Stimulated activated CD4-positive, alpha-beta T cell treated with anti-CD3 and anti-CD28 coated beads, Interleukin-4, amount 100 ng/mL, for 1 hour (primary cell): ENCODE data around the gene HBD.
"Not testable (repeated sequence)": the region's sequence is repeated elsewhere in the genome, so short reads cannot be mapped to it uniquely, and the experiment has no call there.

Experiments used
- DNase-seq: peaks from one replicate; pipeline ENCODE4 v3.0.0-alpha.2; 2020

Gene HBD

GRCh38 chr11:5234381-5234834, at the start of gene HBD:
HBD (minus strand) TSS chr11:5234483; CDS start chr11:5234433, 50 bp downstream.
- DNase-seq: no peak

DNA sequence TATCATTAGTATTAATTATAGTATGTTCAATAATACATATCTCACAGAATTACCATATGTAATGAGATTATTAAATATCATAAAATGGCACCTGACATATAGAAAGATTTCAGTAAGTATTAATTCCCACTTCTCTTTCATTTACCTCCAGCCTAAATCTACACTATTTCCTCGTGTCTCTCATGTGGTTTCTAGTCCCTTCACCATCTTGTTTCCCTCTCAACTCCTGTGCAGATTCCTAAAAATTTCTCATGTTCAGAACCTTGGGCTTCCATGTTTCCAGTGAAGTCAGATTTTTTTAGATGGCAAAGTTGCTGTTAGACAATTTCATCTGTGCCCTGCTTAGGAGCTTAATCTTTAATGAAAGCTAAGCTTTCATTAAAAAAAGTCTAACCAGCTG, 49.6 kb upstream of the HBD start:
- no peak for DNase-seq

- no peak for DNase-seq
These were observed 48.8 kb upstream of the HBD start for GRCh38 chr11:5283086-5283485.

DNA sequence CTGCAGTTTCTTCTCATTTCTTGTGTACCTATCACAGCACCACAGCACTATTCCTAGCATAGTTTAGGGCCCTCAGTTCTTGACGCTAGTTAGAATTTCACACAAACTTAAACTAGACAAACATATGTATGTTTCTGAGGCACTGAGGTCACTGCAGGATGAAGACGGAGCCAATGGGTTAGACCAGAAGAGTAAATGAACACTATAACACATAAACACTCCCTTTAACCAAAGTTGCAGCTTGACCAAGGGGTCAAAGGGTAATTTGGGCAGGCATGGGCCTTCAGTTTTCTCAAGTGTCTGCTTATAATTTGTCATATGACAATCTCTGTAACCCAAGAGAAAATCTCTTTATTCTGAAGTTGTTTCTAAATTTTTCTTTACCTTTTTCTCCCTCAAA, 48.3 kb upstream of the HBD start:
- no peak for DNase-seq

DNA sequence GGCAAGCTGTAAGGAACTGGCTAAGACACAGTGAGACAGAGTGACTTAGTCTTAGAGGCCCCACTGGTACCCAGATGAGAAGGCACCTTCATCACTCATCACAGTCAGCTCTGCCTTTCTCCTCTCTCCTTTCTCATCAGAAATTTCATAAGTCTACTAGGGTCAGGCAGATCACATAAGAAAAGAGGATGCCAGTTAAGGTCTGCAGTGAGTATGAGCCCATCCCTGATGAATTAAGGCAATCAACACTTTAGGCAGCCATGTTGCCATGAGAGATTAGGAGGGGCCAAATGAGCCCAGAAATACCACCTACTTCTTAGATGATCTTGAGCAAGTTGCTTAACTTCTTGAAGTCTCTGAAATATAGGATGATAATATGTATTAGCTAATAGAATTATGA, 47.3 kb upstream of the HBD start:
- no peak for DNase-seq

- DNase-seq: no peak
These were observed 46.4 kb upstream of the HBD start for GRCh38 chr11:5280582-5281102.

- DNase-seq: no peak
These were observed 45.3 kb upstream of the HBD start for GRCh38 chr11:5279471-5280090.

DNA sequence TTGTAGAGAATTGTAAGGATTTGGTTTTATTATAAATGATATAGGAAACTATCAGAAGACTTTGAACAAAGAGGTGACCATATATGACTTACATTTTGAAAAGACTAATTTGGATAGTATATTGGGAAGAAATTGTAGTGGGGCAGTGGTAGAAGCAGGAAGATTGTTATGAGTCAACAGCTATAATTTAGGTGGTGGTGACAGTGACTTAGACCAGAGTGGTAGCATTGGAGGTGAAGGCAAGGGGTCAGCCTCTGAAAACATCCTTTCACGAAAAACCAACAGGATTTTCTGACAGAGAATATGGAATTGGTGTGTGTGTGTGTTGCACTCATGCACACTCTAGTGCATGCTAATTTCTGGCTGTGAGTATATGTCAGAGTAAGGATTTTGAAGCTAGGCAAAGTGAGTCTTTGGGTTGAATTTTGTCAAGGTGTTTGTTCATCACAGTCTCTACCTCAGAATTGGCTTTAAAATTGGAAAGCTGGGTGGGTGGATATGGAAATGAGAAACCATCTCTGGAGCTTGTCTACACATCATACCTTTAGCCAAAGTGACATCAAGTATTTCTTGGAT, 43.6 kb upstream of the HBD start:
- DNase-seq: no peak

DNA sequence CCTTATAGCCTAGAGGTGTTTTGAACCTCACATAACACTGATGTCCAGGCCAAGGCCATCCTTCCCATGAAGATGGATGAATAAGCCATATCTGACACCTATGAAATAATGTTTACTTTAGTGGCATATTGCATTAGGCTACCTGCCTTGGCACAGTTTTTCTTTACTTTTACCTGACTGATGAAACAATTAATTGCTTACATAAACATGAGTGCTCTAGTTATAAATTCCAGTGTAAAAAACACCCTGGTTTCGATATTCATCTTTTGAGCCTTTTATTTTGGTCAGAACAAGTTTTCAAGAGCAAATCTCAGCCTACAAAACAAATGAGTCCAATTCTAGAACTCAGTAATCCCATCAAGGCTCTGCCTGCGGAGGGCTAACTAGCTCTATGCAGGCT, 42.4 kb upstream of the HBD start:
- no peak for DNase-seq

DNA sequence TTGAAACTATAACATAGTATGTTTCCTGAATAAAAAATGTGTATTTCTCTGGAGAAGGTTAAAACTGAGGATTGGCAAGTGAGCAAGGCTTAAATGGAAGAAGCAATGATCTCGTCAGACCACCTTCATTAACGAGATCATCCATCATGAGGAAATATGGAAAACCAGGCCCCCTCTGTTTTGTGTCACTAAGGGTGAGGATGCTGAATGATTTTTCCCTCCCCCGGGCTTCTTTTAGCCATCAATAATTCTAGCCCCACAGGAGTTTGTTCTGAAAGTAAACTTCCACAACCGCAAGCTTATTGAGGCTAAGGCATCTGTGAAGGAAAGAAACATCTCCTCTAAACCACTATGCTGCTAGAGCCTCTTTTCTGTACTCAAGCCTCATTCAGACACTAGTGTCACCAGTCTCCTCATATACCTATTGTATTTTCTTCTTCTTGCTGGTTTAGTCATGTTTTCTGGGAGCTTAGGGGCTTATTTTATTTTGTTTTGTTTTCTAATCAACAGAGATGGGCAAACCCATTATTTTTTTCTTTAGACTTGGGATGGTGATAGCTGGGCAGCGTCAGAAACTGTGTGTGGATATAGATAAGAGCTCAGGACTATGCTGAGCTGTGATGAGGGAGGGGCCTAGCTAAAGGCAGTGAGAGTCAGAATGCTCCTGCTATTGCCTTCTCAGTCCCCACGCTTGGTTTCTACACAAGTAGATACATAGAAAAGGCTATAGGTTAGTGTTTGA, 41.3 kb upstream of the HBD start:
- DNase-seq: no peak

DNA sequence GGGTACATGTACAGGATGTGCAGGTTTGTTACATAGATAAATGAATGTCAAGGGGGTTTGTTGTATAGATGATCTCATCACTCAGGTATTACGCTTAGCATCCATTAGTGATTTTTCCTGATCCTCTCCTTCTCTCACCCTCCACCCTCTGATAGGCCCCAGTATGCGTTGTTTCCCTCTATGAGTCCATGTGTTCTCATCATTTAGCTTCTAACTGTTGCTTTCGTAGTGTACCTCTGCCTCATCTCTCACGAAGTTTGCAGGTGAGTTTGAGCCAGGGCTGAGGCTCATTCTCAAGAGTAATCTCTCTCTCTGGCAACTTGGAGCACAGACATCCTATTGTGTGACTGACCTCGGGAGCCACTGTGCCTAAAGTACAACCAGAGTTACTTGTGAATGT, 40.1 kb upstream of the HBD start:
- DNase-seq: no peak

GRCh38 chr11:5272395-5273017, 38.2 kb upstream of the HBD start:
- no peak for DNase-seq

DNA sequence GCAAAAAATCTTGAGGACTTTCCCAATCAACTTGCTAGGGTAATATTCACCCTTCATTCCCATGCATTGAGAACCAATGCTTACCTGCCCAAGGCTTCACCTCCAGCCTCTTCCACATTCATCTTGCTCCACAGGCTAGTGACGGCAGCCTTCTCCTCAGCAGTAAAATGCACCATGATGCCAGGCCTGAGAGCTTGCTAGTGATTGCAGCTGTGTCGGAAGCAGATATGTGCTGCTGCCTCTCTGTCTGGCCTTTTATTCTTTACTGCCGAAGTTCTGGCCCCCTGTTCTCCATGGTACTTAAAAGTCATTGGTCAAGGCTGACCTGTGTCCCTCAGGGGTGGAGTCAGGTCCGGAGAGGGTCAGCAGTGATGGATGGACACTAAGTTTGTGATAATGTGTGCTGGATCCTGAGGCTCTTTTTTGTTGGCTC, 35.4 kb upstream of the HBD start, which contains the start of gene HBE1:
Gene HBE1 (minus strand): TSS at position 231 of the 433 bp plus-strand sequence. CDS start 55 bp downstream, at position 176.
- no peak for DNase-seq

- DNase-seq: no peak
These were observed 32.8 kb upstream of the HBD start for GRCh38 chr11:5267033-5267563.

DNA sequence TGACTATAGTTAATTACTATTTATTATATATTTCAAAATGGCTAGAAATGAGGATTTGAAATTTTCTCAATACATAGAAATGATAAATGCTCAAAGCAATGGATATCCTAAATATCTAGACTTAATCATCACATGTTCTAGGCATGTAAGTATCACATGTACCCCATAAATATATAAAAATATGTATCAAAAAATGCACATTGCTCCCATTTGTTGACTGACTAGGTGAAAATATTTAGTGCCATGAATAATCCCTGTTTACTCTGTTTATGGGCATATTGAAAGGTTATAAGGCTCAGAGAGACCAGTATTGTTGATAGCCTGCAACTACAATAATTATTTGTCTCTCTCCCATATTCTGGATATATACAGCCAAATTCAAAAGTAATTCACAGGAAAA, 32.3 kb upstream of the HBD start:
- no peak for DNase-seq

DNA sequence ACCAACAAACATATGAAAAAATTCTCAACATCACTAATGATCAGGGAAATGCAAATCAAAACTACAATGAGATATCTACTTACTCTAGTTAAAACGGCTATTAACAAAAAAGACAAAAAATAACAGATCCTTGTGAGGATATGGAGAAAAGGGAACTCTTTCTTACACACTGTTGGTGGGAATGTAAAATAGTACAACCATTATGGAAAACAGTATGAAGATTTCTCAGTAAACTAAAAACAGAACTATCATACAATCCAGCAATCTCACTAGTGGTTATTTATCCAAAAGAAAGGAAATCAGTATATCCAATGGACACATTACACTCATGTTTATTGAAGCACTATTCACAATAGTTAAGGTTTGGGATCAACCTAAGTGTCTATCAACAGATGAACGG, 31.5 kb upstream of the HBD start:
- DNase-seq: no peak

GRCh38 chr11:5258543-5259262, 24.4 kb upstream of the HBD start:
- no peak for DNase-seq

- DNase-seq: no peak
These were observed 23.0 kb upstream of the HBD start for GRCh38 chr11:5257296-5257695.

- DNase-seq: not testable (repeated sequence)
These were observed 20.5 kb upstream of the HBD start, which contains the start of gene HBG2 for GRCh38 chr11:5254646-5255413. HBG2 (minus strand) TSS chr11:5254781; CDS start chr11:5254728, 53 bp downstream.

GRCh38 chr11:5254023-5254422, 19.7 kb upstream of the HBD start:
- not testable (repeated sequence) for DNase-seq

DNA sequence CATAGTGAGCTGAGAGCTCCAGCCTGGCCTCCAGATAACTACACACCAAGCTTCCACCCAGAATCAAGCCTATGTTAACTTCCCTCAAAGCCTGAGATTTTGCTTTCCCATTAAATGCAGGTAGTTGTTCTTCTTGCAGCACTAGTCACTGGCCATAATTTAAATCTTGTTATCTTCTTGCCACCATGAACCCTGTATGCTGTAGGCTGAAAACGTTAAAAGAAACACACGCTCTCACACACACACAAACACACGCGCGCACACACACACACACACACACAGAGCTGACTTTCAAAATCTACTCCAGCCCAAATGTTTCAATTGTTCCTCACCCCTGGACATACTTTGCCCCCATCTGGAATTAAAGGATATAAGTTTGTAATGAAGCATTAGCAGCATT, 19.2 kb upstream of the HBD start:
- DNase-seq: not testable (repeated sequence)

- DNase-seq: no peak
These were observed 18.6 kb upstream of the HBD start for GRCh38 chr11:5252919-5253265.
